ENCODE data around the gene CCDC74A.
"Not testable (repeated sequence)": the region's sequence is repeated elsewhere in the genome, so short reads cannot be mapped to it uniquely, and the experiment has no call there.

GRCh38 chr2:131503587-131503986, 24.1 kb upstream of the CCDC74A start:
- TF ChIP-seq CTCF (IDR thresholded peaks at IDR 0.05); ZFX (IDR thresholded peaks at IDR 0.05; ENCODE audit: borderline replicate concordance): not testable (repeated sequence)
